ENCODE data around the gene SPEF1. TPM values are rescaled to one million over a fixed set of nuclear protein-coding genes. Genes with fewer than 3 reads are reported as not detected.

SPEF1 gene
- total RNA-seq, 2 donors from 2014 or later: not detected

- Histone ChIP-seq H3K9ac (ENCODE audit: low read depth in 2 of 2, low read length in 2 of 2) (no peak overlapping the region), H3K36me3 (no peaks in the 10 kb centered on the region), H3K9me3 (no peaks in the 10 kb centered on the region), H3K4me3 (no peak overlapping the region), H3K27ac (no peak overlapping the region), H3K27me3 (no peaks in the 10 kb centered on the region), H3K4me1 (no peaks in the 10 kb centered on the region)
- no peak for DNase-seq
- TF ChIP-seq CTCF (IDR thresholded peaks at IDR 0.05): no peak
- intact Hi-C loops (cut with DNase I): no loop called here
Measured at GRCh38 chr20:3775457-3776108, 5.7 kb downstream of the SPEF1 start.

DNA sequence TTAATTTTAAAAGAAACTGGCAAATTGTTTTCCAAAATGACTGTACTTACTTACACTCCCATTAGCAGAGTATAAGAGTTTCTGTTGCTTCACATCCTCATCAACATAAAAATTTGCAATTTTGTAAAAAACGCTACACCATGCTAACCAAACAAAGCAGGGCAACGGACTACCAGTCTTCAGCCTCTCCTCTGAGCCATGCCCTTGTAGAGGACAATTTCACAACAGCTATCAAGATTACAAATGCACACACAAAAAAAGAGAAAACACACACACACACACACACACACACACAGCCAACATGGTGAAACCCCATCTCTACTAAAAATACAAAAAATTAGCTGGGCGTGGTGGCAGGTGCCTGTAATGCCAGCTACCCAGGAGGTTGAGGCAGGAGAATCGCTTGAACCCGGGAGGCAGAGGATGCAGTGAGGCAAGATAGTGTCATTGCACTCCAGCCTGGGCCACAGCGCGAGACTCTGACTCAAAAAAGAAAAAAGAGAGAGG, 9.6 kb downstream of the SPEF1 start:
- TF ChIP-seq CTCF (IDR thresholded peaks at IDR 0.05): no peak
- H3K4me3 ChIP-seq: no peak overlapping the region
- no peaks in the 10 kb centered on the region for H3K9me3 ChIP-seq
- no peaks in the 10 kb centered on the region for H3K4me1 ChIP-seq
- no peaks in the 10 kb centered on the region for H3K27me3 ChIP-seq
- DNase-seq: no peak
- H3K36me3 ChIP-seq: no peaks in the 10 kb centered on the region
- no peak overlapping the region for H3K27ac ChIP-seq
- no peak overlapping the region for H3K9ac ChIP-seq (ENCODE audit: low read depth in 2 of 2, low read length in 2 of 2)
- intact Hi-C loops (cut with DNase I): no loop called here

- peak; percentile 75 for DNase-seq
- no peaks in the 10 kb centered on the region for H3K9me3 ChIP-seq
- no peaks in the 10 kb centered on the region for H3K36me3 ChIP-seq
- peak overlapping the region; percentile 85 to 88 for H3K9ac ChIP-seq (ENCODE audit: low read depth in 2 of 2, low read length in 2 of 2)
- H3K4me1 ChIP-seq: no peaks in the 10 kb centered on the region
- no peaks in the 10 kb centered on the region for H3K27me3 ChIP-seq
- peak; percentile 22 for TF ChIP-seq CTCF (IDR thresholded peaks at IDR 0.05)
- peak overlapping the region; percentile 86 for H3K27ac ChIP-seq
- intact Hi-C loops (cut with DNase I): no loop called here
- H3K4me3 ChIP-seq: peak overlapping the region; percentile 81
Measured at GRCh38 chr20:3768342-3769130, 12.7 kb downstream of the SPEF1 start.

- Histone ChIP-seq H3K9ac (ENCODE audit: low read depth in 2 of 2, low read length in 2 of 2) (peak within 1 kb of the TSS; percentile 85 to 88), H3K27ac (peak within 1 kb of the TSS; percentile 86), H3K4me1 (no peaks in the 10 kb centered on the region), H3K9me3 (no peaks in the 10 kb centered on the region), H3K27me3 (no peaks in the 10 kb centered on the region), H3K4me3 (peak within 1 kb of the TSS; percentile 81), H3K36me3 (no peaks in the 10 kb centered on the region)
- no peak for TF ChIP-seq CTCF (IDR thresholded peaks at IDR 0.05)
- intact Hi-C loops (cut with DNase I): no loop called here
- peak; percentile 98 for DNase-seq
Measured at GRCh38 chr20:3767427-3768341, 13.6 kb downstream of the SPEF1 start, which contains the start of gene ADISSP. Gene ADISSP, minus strand, starts transcription at chr20:3767753. Its CDS starts 7,653 bp downstream, at chr20:3760100.

- Histone ChIP-seq H3K4me3 (peak overlapping the region; percentile 81), H3K27ac (no peak overlapping the region), H3K9me3 (no peaks in the 10 kb centered on the region), H3K9ac (ENCODE audit: low read depth in 2 of 2, low read length in 2 of 2) (peak overlapping the region; percentile 59 to 73), H3K27me3 (no peaks in the 10 kb centered on the region), H3K4me1 (no peaks in the 10 kb centered on the region), H3K36me3 (no peaks in the 10 kb centered on the region)
- no peak for DNase-seq
- intact Hi-C loops (cut with DNase I): no loop called here
- TF ChIP-seq CTCF (IDR thresholded peaks at IDR 0.05): no peak
Measured at GRCh38 chr20:3767110-3767426, 14.2 kb downstream of the SPEF1 start.

Measured in colonic mucosa (tissue), 4 donors.